NCI-H82 (cell line): ENCODE results near the gene TMEM126B.
"Not testable (repeated sequence)": the region's sequence is repeated elsewhere in the genome, so short reads cannot be mapped to it uniquely, and the experiment has no call there.

Experiments used
- DNase-seq: peaks from one replicate; lab custom pipeline; 2025; lab: John Stamatoyannopoulos, UW

The TMEM126B gene

GRCh38 chr11:85647604-85648299 is 19.4 kb downstream of the TMEM126B start, which contains the start of gene TMEM126A:
Gene TMEM126A, plus strand, starts transcription at chr11:85647967. Its CDS starts 2,289 bp downstream, at chr11:85650256.
- DNase-seq: peak; percentile 94

DNA sequence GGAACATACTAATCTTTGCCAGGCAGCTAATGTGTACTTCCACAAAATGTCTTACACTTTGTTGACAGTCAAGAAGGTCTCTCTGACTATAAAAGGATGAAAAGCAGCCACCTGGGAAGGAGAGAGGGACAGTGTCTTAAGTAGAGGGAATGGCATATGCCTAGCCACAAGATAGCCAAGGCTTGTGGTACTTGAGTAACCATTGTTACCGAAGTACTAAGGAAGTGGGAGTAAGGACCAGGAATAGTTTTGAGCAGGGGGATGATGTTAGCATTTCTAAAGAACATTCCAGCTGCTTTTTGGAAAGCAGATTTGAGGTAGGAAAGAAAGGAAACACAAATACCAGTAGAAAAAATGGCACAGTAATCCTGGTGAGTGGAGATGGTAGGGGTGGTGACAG is 22.7 kb downstream of the TMEM126B start:
- DNase-seq: no peak

GRCh38 chr11:85652786-85653447 is 24.5 kb downstream of the TMEM126B start:
- DNase-seq: no peak

DNA sequence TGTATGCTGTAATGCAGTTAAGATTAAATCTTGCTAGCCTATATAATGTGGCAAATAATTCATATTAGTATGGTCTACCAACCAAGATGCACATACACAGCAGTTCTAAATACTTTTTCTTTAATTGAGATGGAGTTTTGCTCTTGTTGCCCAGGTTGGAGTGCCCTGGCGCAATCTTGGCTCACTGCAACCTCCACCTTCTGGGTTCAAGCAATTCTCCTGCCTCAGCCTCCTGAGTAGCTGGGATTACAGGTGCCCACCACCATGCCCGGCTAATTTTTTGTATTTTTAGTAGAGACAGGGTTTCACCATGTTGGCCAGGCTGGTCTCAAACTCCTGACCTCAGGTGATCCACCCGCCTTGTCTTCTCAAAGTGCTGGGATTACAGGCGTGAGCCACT is 25.9 kb downstream of the TMEM126B start:
- DNase-seq: not testable (repeated sequence)

- DNase-seq: no peak
Observed at GRCh38 chr11:85656777-85657176, 28.4 kb downstream of the TMEM126B start.

DNA sequence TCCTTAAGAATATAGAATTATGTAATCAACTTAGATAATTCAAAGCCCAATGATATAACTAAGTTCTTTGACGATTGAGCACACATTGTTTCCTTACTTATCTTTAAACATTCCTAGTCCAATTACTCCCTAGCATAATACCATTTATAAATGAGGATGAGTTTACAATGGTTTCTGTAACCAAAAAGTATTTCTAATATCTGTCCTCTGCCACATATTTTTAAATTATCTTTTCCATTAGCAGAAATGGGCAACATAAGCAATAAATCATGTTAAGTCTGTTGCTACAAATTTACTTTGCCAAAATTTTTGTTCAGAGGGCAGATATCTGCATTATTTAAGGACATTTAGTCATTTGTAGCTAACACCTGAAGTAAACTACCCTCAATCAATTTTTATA is 29.8 kb downstream of the TMEM126B start:
- no peak for DNase-seq

DNA sequence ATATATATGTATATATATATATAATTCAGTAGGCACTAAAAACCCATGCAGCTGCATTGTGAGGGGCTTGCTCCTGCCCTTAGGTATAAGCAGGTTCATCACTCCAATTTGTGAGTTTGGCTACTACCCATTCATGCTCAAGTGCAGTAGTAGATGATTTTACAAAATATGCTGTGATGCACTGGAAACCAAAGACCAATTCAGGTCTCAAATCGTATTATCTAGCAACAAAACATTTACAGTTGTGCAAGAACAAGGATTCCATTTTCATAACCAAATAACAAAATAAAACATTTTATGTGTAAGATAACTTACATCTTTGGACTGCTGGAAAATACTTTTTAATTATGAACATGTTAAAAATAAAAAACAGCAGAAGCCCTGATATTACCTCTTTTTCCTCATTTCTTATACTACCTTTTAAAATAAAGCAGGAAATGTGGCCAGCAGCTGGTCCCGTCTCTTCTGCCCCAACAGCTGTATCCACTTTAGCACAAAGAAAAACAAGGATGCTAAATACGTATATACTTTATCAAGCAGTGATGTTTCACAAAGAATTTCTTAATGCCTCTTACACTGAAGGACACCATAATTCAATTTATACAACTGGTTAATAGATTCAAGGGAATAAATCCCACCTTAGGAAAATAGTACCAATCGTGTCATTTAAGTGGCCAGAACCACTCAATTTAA is 33.7 kb downstream of the TMEM126B start:
- no peak for DNase-seq

DNA sequence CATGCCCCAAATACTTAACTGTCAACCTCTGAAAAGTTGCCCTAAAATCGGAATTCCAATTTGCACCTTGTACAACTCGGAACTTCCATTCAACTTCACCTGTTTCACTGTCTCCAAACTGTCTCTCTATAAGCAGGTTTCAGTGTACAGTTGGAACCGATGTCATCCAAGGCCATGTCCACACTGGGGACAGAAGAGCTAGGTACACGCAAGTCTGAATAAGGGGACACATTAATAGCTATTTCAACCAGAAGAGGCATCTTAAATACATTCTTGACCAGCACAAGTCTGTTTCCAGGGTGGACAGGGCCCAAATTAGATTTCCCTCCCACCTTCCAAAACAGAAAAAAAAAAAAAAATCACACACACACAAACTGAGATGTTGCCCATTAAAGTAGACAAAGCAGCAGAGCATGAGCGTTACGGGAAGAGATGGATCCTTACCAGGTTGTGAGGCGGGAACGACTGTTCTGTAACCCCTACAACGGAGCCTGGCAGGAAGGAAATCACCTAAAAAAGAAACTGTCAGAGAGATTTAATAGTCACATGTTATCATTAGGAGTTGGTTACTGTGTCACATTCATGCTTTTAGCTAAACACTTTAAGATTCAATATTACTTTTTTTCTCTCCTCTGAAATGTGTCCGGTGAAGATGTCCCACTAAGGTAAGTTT is 34.8 kb downstream of the TMEM126B start:
- DNase-seq: peak; percentile 11

- DNase-seq: peak; percentile 76
Observed at GRCh38 chr11:85663753-85664614, 35.6 kb downstream of the TMEM126B start.

DNA sequence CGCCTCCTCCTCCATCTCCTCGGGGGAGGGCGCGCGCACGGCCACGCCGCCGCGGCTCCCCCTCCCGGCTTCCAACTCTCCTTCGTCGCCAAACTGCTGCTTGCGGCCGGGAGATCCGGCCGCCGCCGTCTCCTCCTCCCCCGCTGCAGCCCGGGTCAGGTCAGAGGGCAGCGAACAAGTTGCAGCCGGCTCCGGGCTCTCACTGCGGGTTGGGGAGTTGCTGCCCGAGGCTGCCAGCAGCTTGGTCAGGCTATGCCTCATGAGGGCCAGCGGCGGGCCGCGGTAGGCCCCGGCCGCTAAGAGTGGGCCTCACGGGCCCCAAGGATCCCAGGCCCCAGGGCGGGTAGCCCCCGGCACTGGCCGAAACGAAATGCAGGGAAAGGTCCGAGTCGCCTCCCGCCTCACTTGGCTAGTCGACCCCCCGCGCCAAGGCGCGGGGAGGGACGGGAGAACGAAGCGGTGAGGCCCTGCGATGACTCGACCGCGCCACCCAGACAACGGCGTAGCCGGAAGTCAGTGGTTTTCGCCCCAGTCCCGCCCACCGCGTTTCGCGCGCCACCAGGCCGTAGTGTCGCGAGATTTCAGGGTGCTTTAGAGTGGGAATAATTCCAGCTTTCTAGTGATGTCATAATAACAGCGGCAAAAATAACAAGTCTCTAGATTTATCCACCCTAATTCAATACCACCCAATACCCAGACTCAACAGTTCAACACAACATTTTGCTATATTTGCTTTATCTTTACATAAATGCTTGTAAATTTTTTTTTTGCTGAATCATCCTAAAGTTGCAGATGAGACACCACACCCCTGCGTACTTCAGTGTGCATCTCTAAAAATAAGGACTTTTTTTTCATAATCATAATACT is 36.5 kb downstream of the TMEM126B start, which contains the start of gene CREBZF:
Gene CREBZF (minus strand): TSS at position 515 of the 867 bp plus-strand sequence. CDS start 254 bp downstream, at position 261.
- peak; percentile 94 for DNase-seq

DNA sequence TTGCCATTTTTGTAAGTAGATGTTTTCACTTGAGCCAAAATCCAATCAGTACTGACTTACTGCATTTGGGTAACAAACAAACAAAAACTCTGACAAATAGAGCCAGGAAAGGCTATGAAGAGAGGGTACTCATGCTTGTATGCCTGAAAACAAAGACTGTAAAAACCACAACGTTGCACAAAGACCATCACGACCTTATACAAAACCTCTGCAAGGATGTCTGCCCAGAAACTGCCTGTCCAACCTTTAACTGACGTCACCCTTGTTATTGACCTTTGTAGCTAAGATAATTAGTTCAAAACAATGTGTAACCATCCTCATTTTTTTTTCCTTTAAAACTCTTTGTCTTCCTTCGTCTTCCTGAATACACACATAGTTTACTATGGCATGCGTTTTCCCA is 37.3 kb downstream of the TMEM126B start:
- no peak for DNase-seq

- DNase-seq: no peak
Observed at GRCh38 chr11:85666687-85667086, 38.3 kb downstream of the TMEM126B start.

DNA sequence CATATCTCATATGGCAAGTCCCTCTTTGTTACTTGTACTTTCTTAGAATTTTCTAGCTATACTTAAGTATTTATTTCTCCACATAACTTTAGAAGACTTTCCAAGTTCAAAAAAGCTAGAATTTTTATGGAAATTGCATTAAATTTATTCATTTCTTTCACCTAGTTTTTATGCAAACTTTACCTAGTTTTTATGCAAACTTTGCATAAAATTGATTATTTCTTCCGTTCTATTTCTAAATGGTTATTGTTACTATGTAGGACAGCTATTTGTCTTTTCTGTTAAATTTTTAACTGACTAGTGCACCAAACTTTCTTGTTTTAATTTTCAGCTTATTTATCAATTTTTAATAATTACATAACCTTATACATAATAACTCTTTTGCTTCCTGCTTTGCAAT is 39.8 kb downstream of the TMEM126B start:
- DNase-seq: no peak

GRCh38 chr11:85670949-85671663 is 42.7 kb downstream of the TMEM126B start:
- not testable (repeated sequence) for DNase-seq

DNA sequence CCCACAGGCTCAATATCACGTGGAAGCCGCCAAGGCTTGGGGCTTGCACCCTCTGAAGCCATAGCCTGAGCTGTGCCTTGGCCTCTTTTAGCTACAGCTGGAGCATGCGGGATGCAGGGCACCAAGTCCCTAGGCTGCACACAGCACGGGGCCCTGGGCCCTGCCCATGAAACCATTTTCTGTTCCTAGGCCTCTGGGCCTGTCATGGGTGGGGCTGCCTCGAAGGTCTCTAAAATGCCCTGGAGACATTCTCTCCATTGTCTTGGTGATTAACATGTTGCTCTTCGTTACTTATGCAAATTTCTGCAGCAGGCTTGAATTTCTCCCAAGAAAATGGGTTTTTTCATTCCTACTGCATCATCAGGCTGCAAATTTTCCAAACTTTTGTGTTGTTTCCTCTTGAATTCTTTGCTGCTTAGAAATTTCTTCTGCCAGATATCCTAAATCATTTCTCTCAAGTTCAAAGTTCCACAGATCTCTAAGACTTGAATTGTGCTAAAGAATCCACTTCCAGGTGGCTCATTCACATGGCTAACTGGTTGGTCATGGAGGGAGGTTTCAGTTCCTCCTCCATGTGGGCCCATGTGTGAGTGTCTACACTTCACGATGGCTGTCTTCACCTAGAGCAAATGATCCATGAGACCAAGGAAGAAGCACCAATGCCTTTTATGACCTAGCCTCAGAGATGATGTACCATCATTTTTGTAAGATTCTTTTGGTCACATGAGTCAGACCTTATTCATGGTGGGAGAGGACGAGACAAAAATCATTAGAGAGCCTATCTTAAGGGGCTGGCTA is 43.9 kb downstream of the TMEM126B start:
- no peak for DNase-seq

- DNase-seq: no peak
Observed at GRCh38 chr11:85673393-85673792, 45.0 kb downstream of the TMEM126B start.

DNA sequence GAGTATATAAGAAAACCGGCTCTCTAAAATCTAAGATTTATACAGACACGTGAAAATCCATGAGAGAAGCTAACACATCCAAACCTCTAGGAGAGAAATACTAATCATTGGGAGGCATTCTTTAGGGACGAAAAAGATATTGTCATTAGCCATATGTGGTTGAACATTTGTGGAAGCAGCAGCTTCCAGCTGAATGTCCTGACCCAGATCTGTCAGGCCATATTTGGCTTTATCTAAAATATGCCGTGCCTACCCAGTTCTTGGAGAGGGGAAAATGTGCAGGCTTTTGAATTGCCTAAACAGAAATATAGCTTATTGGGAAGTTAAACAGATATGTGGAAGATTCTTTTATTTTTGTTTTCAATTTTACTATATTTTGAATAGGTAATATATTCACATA is 51.2 kb downstream of the TMEM126B start:
- DNase-seq: no peak

GRCh38 chr11:85680897-85681296 is 52.5 kb downstream of the TMEM126B start:
- peak; percentile 75 for DNase-seq
